Endothelial cell (in vitro differentiated cells): ENCODE data around the gene ACTR1B. TPM values are rescaled to one million over a fixed set of nuclear protein-coding genes. Genes with fewer than 3 reads are reported as not detected.

ENCODE experiments used
- DNase-seq: peaks from one replicate; pipeline ENCODE4 v3.0.0; 2021; ENCODE audit warnings: low spot score
- H3K27ac Mint-ChIP-seq: one replicate; pipeline ENCODE4 v1.8.0; 2021; ENCODE audit warnings: mixed read lengths, inconsistent platforms; ENCODE audit not compliant: unreplicated experiment
- H3K27me3 Mint-ChIP-seq: one replicate; pipeline ENCODE4 v1.8.0; 2021; ENCODE audit warnings: mild to moderate bottlenecking, moderate library complexity, mixed read lengths, inconsistent platforms; ENCODE audit not compliant: unreplicated experiment
- H3K36me3 Mint-ChIP-seq: one replicate; pipeline ENCODE4 v1.8.0; 2021; ENCODE audit warnings: mild to moderate bottlenecking, low read depth, mixed read lengths, inconsistent platforms; ENCODE audit not compliant: unreplicated experiment
- H3K4me1 Mint-ChIP-seq: one replicate; pipeline ENCODE4 v1.8.0; 2021; ENCODE audit warnings: mild to moderate bottlenecking, mixed read lengths, inconsistent platforms; ENCODE audit not compliant: unreplicated experiment
- H3K4me3 Mint-ChIP-seq: one replicate; pipeline ENCODE4 v1.8.0; 2021; ENCODE audit warnings: mild to moderate bottlenecking, mixed read lengths, inconsistent platforms; ENCODE audit not compliant: unreplicated experiment
- H3K9me3 Mint-ChIP-seq: one replicate; pipeline ENCODE4 v1.8.0; 2021; ENCODE audit warnings: mixed read lengths, inconsistent platforms; ENCODE audit not compliant: unreplicated experiment
- total RNA-seq: library from RNA; stranded (reverse); fragmentation: NEBNext Ultra II Directional; extraction: Animal tissue kit (Norgen Biotek cat#: 25700); gene quantifications from one replicate; pipeline ENCODE4 v1.2.1, GENCODE V29; 2021; ENCODE audit not compliant: unreplicated experiment
- TF ChIP-seq, protein P1 (sequence below): fragments of 200-600 bp; sonication (generic); IDR thresholded peaks from one replicate; pipeline ENCODE4 v1.5.0; 2021; ENCODE audit warnings: antibody characterized with exemption; ENCODE audit not compliant: unreplicated experiment

Gene ACTR1B
- total RNA-seq, 1 donor from 2014 or later, result 52.1 TPM

DNA sequence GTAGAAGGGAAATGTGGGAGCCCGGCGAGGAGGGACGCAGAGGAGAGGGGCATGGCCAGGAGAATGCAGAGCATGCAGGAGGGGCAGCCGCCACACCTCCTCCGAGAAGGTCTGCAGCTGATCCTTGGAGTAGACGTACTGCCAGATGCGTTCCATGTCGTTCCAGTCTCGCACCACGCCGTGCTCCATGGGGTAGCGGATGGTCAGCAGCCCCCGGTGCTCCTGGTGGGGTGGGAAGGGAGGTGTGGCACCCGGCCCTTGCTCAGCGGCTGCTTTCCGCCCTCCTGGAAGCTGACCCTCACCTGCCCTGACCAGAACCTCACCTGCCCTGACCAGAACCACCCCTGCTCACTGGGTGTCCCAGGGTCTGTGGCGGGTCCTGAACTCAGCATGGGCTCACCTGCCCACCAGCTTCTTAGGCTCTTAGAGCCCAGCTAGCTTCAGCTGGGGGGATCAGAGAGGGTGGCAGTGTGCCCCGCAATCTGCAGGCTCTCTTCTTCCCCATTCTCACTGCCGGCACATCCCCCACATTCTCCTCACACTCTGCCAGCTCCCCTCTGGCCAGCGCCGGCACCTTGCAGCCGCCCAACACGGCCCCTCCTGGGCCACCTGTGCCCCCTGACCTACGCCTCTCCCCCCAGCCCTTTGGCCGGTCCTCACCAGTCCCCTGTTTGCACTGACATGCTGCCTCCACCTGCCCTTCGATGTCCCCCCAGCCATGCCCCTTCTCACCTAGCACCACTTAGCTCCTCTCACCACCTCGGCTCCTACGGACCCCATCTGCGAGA, 4.4 kb downstream of the ACTR1B start:
- H3K27ac Mint-ChIP-seq, result no peak overlapping the region
- H3K36me3 Mint-ChIP-seq, result peaks cover 45% of the 10 kb centered on the region
- H3K27me3 Mint-ChIP-seq, result peaks cover 24% of the 10 kb centered on the region
- H3K4me3 Mint-ChIP-seq, result peak overlapping the region; percentile 69
- H3K9me3 Mint-ChIP-seq, result peaks cover 3% of the 10 kb centered on the region
- H3K4me1 Mint-ChIP-seq, result peaks cover 21% of the 10 kb centered on the region
- DNase-seq, result no peak
- TF ChIP-seq, protein P1, sequence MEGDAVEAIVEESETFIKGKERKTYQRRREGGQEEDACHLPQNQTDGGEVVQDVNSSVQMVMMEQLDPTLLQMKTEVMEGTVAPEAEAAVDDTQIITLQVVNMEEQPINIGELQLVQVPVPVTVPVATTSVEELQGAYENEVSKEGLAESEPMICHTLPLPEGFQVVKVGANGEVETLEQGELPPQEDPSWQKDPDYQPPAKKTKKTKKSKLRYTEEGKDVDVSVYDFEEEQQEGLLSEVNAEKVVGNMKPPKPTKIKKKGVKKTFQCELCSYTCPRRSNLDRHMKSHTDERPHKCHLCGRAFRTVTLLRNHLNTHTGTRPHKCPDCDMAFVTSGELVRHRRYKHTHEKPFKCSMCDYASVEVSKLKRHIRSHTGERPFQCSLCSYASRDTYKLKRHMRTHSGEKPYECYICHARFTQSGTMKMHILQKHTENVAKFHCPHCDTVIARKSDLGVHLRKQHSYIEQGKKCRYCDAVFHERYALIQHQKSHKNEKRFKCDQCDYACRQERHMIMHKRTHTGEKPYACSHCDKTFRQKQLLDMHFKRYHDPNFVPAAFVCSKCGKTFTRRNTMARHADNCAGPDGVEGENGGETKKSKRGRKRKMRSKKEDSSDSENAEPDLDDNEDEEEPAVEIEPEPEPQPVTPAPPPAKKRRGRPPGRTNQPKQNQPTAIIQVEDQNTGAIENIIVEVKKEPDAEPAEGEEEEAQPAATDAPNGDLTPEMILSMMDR, result no peak

DNA sequence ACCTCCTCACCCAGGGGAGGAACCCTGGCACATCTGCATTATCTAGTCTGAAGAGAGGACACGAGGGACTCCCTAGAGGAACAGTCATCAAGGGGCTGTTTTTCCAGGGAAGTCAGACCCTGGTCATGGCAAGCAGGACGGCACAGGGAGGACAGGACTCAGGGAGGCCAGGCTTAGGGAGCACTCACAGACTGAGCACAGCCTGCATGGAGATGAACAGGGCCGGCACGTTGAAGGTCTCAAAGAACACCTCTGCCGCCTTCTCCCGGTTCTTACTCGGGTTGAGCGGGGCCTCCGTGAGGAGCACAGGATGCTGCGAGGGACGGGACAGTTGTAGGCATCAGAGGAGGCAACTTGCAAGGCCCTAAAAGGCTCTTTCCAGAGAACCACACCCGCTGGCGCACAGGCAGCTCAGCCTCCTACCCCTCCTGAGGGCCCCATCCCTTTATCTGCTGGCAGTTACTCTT, 5.1 kb downstream of the ACTR1B start:
- DNase-seq, result no peak
- peaks cover 50% of the 10 kb centered on the region for H3K36me3 Mint-ChIP-seq
- H3K27ac Mint-ChIP-seq, result no peak overlapping the region

DNA sequence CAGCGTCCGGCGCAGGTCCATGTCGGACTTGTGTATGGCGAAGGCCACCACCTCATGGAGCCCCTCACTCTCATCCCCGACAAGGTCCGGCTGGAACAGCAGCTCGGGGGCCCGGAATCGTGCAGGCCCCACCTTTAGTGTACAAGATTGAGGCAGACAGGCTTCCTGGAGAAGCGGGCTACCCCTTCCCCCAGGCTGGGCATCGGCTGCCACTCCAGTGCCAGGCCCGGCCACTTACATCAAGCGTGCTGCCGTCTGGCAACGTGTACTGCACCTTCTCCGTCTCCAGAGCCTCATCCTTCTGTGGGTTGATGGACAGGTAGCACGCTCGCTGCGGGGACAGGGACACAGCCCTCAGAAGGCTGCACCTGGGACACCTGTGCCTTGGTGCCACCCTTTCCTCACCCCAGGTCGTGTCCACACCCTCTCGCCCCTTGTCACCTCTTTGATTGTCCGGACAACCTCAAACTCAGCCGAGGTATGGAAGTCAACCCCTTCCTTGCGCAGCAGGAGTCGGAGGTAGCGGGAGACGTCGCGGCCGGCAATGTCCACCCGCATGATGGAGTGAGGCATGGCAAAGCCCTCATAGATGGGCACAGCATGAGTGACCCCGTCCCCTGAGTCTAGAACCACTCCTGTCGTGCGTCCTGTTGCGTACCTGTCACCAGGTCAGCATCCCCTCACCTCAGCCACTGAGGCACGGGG, 5.7 kb downstream of the ACTR1B start:
- H3K9me3 Mint-ChIP-seq, result peaks cover 3% of the 10 kb centered on the region
- no peak overlapping the region for H3K27ac Mint-ChIP-seq
- H3K4me1 Mint-ChIP-seq, result peaks cover 20% of the 10 kb centered on the region
- no peak overlapping the region for H3K4me3 Mint-ChIP-seq
- H3K36me3 Mint-ChIP-seq, result peaks cover 50% of the 10 kb centered on the region
- H3K27me3 Mint-ChIP-seq, result peaks cover 20% of the 10 kb centered on the region
- DNase-seq, result no peak
- TF ChIP-seq, protein P1, result no peak

More for the DNA sequence above, 5.1 kb downstream of the ACTR1B start:
- TF ChIP-seq, protein P1, result no peak
- H3K4me1 Mint-ChIP-seq, result peaks cover 21% of the 10 kb centered on the region
- H3K4me3 Mint-ChIP-seq, result no peak overlapping the region
- H3K27me3 Mint-ChIP-seq, result peaks cover 22% of the 10 kb centered on the region
- peaks cover 3% of the 10 kb centered on the region for H3K9me3 Mint-ChIP-seq

DNA sequence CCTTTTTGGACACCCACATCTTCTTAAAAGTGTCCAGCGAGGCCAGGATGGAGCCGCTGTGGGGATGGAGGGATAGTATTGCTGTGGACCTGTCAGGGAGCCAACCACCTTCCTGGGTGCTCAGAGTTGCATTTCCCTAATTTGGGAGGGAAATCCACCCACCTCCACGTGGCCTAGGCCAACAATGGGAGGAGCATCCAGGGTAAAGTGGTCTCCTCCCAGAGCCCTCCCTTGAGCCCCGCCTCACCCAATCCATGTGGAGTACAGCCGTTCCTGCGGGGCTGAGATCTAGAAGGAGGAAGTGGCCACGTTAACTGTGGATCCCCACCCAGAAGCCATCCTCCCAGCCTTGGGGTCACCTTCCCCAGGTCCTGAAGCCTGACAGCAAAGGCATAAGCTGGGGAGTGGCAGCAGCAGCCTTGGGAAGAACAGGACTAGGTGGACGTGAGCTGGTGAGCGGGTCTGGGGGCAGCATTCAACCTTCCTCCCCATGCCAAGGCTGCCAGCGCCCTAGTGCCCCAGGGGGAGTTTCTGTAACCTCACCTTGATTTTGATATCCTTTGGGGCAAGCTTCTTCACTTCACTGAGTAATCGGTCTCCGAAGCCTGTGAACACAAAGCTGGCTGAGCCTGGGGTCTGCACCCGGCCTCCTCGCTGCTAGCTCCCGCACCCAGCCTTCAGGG, 6.8 kb downstream of the ACTR1B start:
- H3K27ac Mint-ChIP-seq, result no peak overlapping the region
- peaks cover 9% of the 10 kb centered on the region for H3K4me1 Mint-ChIP-seq
- H3K4me3 Mint-ChIP-seq, result no peak overlapping the region
- TF ChIP-seq, protein P1, result no peak
- H3K9me3 Mint-ChIP-seq, result peaks cover 3% of the 10 kb centered on the region
- no peak for DNase-seq
- H3K27me3 Mint-ChIP-seq, result peaks cover 20% of the 10 kb centered on the region
- H3K36me3 Mint-ChIP-seq, result peaks cover 50% of the 10 kb centered on the region
